PC-9 (cell line): ENCODE results near the gene GRIP2.

ENCODE experiments used
- EZH2 ChIP-seq: fragments of 200-600 bp; sonication (generic); IDR thresholded peaks from 2 replicates; pipeline ENCODE4 v1.8.0; 2017; ENCODE audit warnings: antibody characterized with exemption, low read depth
- TF ChIP-seq, protein P1 (sequence below): fragments of 200-600 bp; sonication (generic); conservative IDR thresholded peaks from 2 replicates; pipeline ENCODE4 v1.6.1; 2017; ENCODE audit warnings: mixed run types, antibody characterized with exemption, mild to moderate bottlenecking, moderate library complexity

DNA sequence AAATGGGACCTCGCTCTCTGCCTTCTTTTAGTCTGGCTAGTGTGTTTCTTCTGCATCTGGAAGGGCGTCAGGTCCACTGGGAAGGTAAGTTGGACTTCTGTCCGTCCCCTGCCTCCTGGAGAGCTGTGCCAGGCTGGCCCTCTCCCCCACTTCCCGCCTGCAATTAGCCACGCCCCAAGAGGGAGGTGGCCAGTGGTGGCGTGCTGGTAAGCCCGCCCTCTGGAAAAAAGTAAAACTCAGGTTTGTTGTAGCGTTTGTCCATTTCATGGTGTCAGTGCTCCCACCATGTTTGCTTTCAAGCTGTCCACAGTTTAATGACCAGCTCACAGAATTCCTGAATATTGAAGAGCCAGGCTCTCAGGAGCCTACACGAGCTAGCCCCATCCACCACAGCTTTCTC is 82.1 kb downstream of the GRIP2 start:
- TF ChIP-seq, protein P1, sequence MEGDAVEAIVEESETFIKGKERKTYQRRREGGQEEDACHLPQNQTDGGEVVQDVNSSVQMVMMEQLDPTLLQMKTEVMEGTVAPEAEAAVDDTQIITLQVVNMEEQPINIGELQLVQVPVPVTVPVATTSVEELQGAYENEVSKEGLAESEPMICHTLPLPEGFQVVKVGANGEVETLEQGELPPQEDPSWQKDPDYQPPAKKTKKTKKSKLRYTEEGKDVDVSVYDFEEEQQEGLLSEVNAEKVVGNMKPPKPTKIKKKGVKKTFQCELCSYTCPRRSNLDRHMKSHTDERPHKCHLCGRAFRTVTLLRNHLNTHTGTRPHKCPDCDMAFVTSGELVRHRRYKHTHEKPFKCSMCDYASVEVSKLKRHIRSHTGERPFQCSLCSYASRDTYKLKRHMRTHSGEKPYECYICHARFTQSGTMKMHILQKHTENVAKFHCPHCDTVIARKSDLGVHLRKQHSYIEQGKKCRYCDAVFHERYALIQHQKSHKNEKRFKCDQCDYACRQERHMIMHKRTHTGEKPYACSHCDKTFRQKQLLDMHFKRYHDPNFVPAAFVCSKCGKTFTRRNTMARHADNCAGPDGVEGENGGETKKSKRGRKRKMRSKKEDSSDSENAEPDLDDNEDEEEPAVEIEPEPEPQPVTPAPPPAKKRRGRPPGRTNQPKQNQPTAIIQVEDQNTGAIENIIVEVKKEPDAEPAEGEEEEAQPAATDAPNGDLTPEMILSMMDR, result no peak
- TF ChIP-seq EZH2, result no peak
